Measurements from ENCODE around the gene PID1. TPM values are rescaled to one million over a fixed set of nuclear protein-coding genes. Genes with fewer than 3 reads are reported as not detected.

Gene PID1
- total and polyA plus RNA-seq, 2 donors (not counting 1 experiment from before 2014, with no cell fraction given), result 0.10 TPM; not detected in 1

GRCh38 chr2:229287823-229288222 lies 16.7 kb upstream of the PID1 start:
- intact Hi-C loops (cut with micrococcal nuclease), result no loop called here
- Mint-ChIP-seq H3K4me1 (peaks cover 5% of the 10 kb centered on the region), H3K27ac (no peak overlapping the region), H3K4me3 (no peak overlapping the region), H3K9me3 (ENCODE audit: insufficient read depth) (no peaks in the 10 kb centered on the region), H3K27me3 (no peaks in the 10 kb centered on the region)
- H3K4me1 ChIP-seq (ENCODE audit: control insufficient read depth in 2 of 2, insufficient read depth in 2 of 2, low read length in 2 of 2), result no peaks in the 10 kb centered on the region
- no peak overlapping the region for H3K4me2 ChIP-seq (replicated peaks; ENCODE audit: low read depth, low read length, poor library complexity, severe bottlenecking)
- H4K20me1 ChIP-seq (ENCODE audit: control insufficient read depth, insufficient read depth, low read length, poor library complexity, severe bottlenecking), result no peaks in the 10 kb centered on the region
- TF ChIP-seq CTCF (IDR thresholded peaks at IDR 0.05) (no peak), EZH2 (IDR thresholded peaks at IDR 0.05; ENCODE audit: borderline replicate concordance, insufficient read depth, low read depth, low read length, poor library complexity, severe bottlenecking) (no peak)
- no peaks in the 10 kb centered on the region for H3K79me2 ChIP-seq (ENCODE audit: control insufficient read depth, insufficient read depth, low read length)
- no peak for ATAC-seq (ENCODE audit: low read depth)
- no CpG with 5 or more reads among the region's 1 CpG for WGBS (ENCODE audit: insufficient coverage)
- no peak overlapping the region for H2AFZ ChIP-seq (ENCODE audit: insufficient read depth, low read depth, low read length, poor library complexity, severe bottlenecking)
- ChIA-PET POLR2A (no interaction called here), CTCF (no interaction called here)
- no peak for DNase-seq
- H3K9ac ChIP-seq (ENCODE audit: low read length), result no peak overlapping the region
- H3K36me3 ChIP-seq (replicated peaks in 1 of 2; ENCODE audit: control extremely low read depth in 1 of 2, control insufficient read depth in 1 of 2, extremely low read depth in 1 of 2, insufficient read depth in 2 of 2, low read length in 1 of 2), result no peaks in the 10 kb centered on the region
- peaks cover 0 to 2% (median 0%) of the 10 kb centered on the region in 4 experiments for H3K27me3 ChIP-seq (replicated peaks in 1 of 4; ENCODE audit: control extremely low read depth in 1 of 4, control insufficient read depth in 3 of 4, insufficient read depth in 4 of 4, low read length in 3 of 4)
- no peak overlapping the region for H3K27ac ChIP-seq (ENCODE audit: low read length in 2 of 2)
- no peak overlapping the region for H3K4me3 ChIP-seq (ENCODE audit: control extremely low read depth in 1 of 5, extremely low read depth in 1 of 5, insufficient read depth in 1 of 5, low read depth in 2 of 5, low read length in 4 of 5)
- peaks cover 0 to 3% (median 0%) of the 10 kb centered on the region in 3 donors for H3K9me3 ChIP-seq (ENCODE audit: control extremely low read depth in 1 of 3, control insufficient read depth in 2 of 3, insufficient read depth in 1 of 3, low read length in 2 of 3)

- DNase-seq, result no peak
- TF ChIP-seq EZH2 (IDR thresholded peaks at IDR 0.05; ENCODE audit: borderline replicate concordance, insufficient read depth, low read depth, low read length, poor library complexity, severe bottlenecking), result no peak
- no peak for TF ChIP-seq CTCF (IDR thresholded peaks at IDR 0.05)
- no peaks in the 10 kb centered on the region for H3K9me3 Mint-ChIP-seq (ENCODE audit: insufficient read depth)
- H3K4me1 ChIP-seq (ENCODE audit: control insufficient read depth in 2 of 2, insufficient read depth in 2 of 2, low read length in 2 of 2), result no peaks in the 10 kb centered on the region
- H3K9me3 ChIP-seq (ENCODE audit: control extremely low read depth in 1 of 3, control insufficient read depth in 2 of 3, insufficient read depth in 1 of 3, low read length in 2 of 3), result peaks cover 0 to 3% (median 0%) of the 10 kb centered on the region in 3 donors
- no peak overlapping the region for H3K4me3 Mint-ChIP-seq
- no peaks in the 10 kb centered on the region for H3K27me3 Mint-ChIP-seq
- H3K27ac Mint-ChIP-seq, result no peak overlapping the region
- no peak for ATAC-seq (ENCODE audit: low read depth)
- no peak overlapping the region for H3K9ac ChIP-seq (ENCODE audit: low read length)
- CTCF ChIA-PET, result no interaction called here
- no peak overlapping the region for H3K27ac ChIP-seq (ENCODE audit: low read length in 2 of 2)
- intact Hi-C loops (cut with micrococcal nuclease), result no loop called here
- 58% methylated on average over 2 of the region's 5 CpGs for WGBS (ENCODE audit: insufficient coverage)
- H3K4me1 Mint-ChIP-seq, result peaks cover 4% of the 10 kb centered on the region
- no peak overlapping the region for H3K4me3 ChIP-seq (ENCODE audit: control extremely low read depth in 1 of 5, extremely low read depth in 1 of 5, insufficient read depth in 1 of 5, low read depth in 2 of 5, low read length in 4 of 5)
- H3K79me2 ChIP-seq (ENCODE audit: control insufficient read depth, insufficient read depth, low read length), result no peaks in the 10 kb centered on the region
- no peak overlapping the region for H3K4me2 ChIP-seq (replicated peaks; ENCODE audit: low read depth, low read length, poor library complexity, severe bottlenecking)
- no peaks in the 10 kb centered on the region for H3K27me3 ChIP-seq (replicated peaks in 1 of 4; ENCODE audit: control extremely low read depth in 1 of 4, control insufficient read depth in 3 of 4, insufficient read depth in 4 of 4, low read length in 3 of 4)
- H4K20me1 ChIP-seq (ENCODE audit: control insufficient read depth, insufficient read depth, low read length, poor library complexity, severe bottlenecking), result no peaks in the 10 kb centered on the region
- H2AFZ ChIP-seq (ENCODE audit: insufficient read depth, low read depth, low read length, poor library complexity, severe bottlenecking), result no peak overlapping the region
- no peaks in the 10 kb centered on the region for H3K36me3 ChIP-seq (replicated peaks in 1 of 2; ENCODE audit: control extremely low read depth in 1 of 2, control insufficient read depth in 1 of 2, extremely low read depth in 1 of 2, insufficient read depth in 2 of 2, low read length in 1 of 2)
- POLR2A ChIA-PET, result no interaction called here
Observed at GRCh38 chr2:229282758-229283546, 11.9 kb upstream of the PID1 start.
